MM.1S (cell line): ENCODE measurements around the gene PSMD1.

Experiments used
- DNase-seq: peaks from one replicate; pipeline ENCODE4 v3.0.0-alpha.2; 2015
- H2AFZ ChIP-seq: fragments of 300-600 bp; sonication (generic); 2 replicates; pipeline ENCODE4 v1.6.0; 2016; ENCODE audit warnings: antibody characterized with exemption, low read length
- H3F3A ChIP-seq: fragments of 300-600 bp; sonication (generic); 2 replicates; pipeline ENCODE4 v1.6.1; 2016; ENCODE audit warnings: mild to moderate bottlenecking, antibody characterized with exemption, low read length, moderate library complexity, mixed read lengths; ENCODE audit not compliant: insufficient read depth
- H3K27ac ChIP-seq: fragments of 300-600 bp; sonication (generic); 2 replicates; pipeline ENCODE4 v1.5.1; 2016; ENCODE audit warnings: mild to moderate bottlenecking, low read length
- H3K27me3 ChIP-seq: fragments of 300-600 bp; sonication (generic); replicated peaks from 2 replicates; pipeline ENCODE4 v1.6.0; 2016; ENCODE audit warnings: low read length; ENCODE audit not compliant: insufficient read depth
- H3K36me3 ChIP-seq: fragments of 300-600 bp; sonication (generic); replicated peaks from 2 replicates; pipeline ENCODE4 v1.6.1; 2016; ENCODE audit warnings: mild to moderate bottlenecking, low read length, mixed read lengths; ENCODE audit not compliant: insufficient read depth
- H3K4me1 ChIP-seq: fragments of 300-600 bp; sonication (generic); 2 replicates; pipeline ENCODE4 v1.6.1; 2016; ENCODE audit warnings: low read length, mixed read lengths
- H3K4me2 ChIP-seq: fragments of 300-600 bp; sonication (generic); 2 replicates; pipeline ENCODE4 v1.6.0; 2016; ENCODE audit warnings: low read depth, low read length
- H3K4me3 ChIP-seq: fragments of 300-600 bp; sonication (generic); 2 replicates; pipeline ENCODE4 v1.5.1; 2016; ENCODE audit warnings: low read length, mixed read lengths
- H3K79me2 ChIP-seq: fragments of 300-600 bp; sonication (generic); 2 replicates; pipeline ENCODE4 v1.6.1; 2016; ENCODE audit warnings: mixed run types, low read length, mixed read lengths
- H3K9ac ChIP-seq: fragments of 300-600 bp; sonication (generic); 2 replicates; pipeline ENCODE4 v1.6.1; 2016; ENCODE audit warnings: low read length, mixed read lengths
- H3K9me2 ChIP-seq: fragments of 300-600 bp; sonication (generic); replicated peaks from 2 replicates; pipeline ENCODE4 v1.6.1; 2016; ENCODE audit warnings: mild to moderate bottlenecking, low read length, mixed read lengths; ENCODE audit not compliant: insufficient read depth
- H3K9me3 ChIP-seq: fragments of 300-600 bp; sonication (generic); replicated peaks from 2 replicates; pipeline ENCODE4 v1.6.1; 2016; ENCODE audit warnings: mild to moderate bottlenecking, low read length, mixed read lengths; ENCODE audit not compliant: insufficient read depth
- H4K20me1 ChIP-seq: fragments of 300-600 bp; sonication (generic); 2 replicates; pipeline ENCODE4 v1.6.1; 2016; ENCODE audit warnings: mild to moderate bottlenecking, low read length, moderate library complexity, mixed read lengths; ENCODE audit not compliant: insufficient read depth
- CTCF ChIP-seq: fragments of 300-600 bp; sonication (generic); IDR thresholded peaks from 2 replicates; pipeline ENCODE4 v1.5.1; 2016; ENCODE audit warnings: antibody characterized with exemption, low read length, mixed read lengths
- EZH2 ChIP-seq: fragments of 300-600 bp; sonication (generic); optimal IDR thresholded peaks from 2 replicates; pipeline ENCODE3; 2017; ENCODE audit warnings: low read depth, mild to moderate bottlenecking, antibody characterized with exemption, low read length, mixed read lengths
- EZH2phosphoT487 ChIP-seq: fragments of 300-600 bp; sonication (generic); IDR thresholded peaks from 2 replicates; pipeline ENCODE4 v1.6.1; 2018; ENCODE audit warnings: antibody characterized with exemption, low read length

Gene PSMD1

GRCh38 chr2:231210782-231211181, 154.1 kb downstream of the PSMD1 start:
- TF ChIP-seq EZH2, result no peak
- TF ChIP-seq EZH2phosphoT487, result no peak
- TF ChIP-seq CTCF, result no peak
- H3K9ac ChIP-seq, result no peak overlapping the region
- H3K9me3 ChIP-seq, result no peaks in the 10 kb centered on the region
- no peak for DNase-seq
- H3K27me3 ChIP-seq, result no peaks in the 10 kb centered on the region
- no peaks in the 10 kb centered on the region for H3F3A ChIP-seq
- H3K4me1 ChIP-seq, result peaks cover 16% of the 10 kb centered on the region
- no peak overlapping the region for H3K27ac ChIP-seq
- no peaks in the 10 kb centered on the region for H3K79me2 ChIP-seq
- no peaks in the 10 kb centered on the region for H3K36me3 ChIP-seq
- H3K4me3 ChIP-seq, result no peak overlapping the region
- no peak overlapping the region for H3K4me2 ChIP-seq
- H4K20me1 ChIP-seq, result no peaks in the 10 kb centered on the region
- no peaks in the 10 kb centered on the region for H3K9me2 ChIP-seq
- no peak overlapping the region for H2AFZ ChIP-seq

GRCh38 chr2:231211486-231211885, 154.8 kb downstream of the PSMD1 start:
- no peaks in the 10 kb centered on the region for H3F3A ChIP-seq
- H3K9me2 ChIP-seq, result no peaks in the 10 kb centered on the region
- no peak overlapping the region for H3K27ac ChIP-seq
- H3K36me3 ChIP-seq, result no peaks in the 10 kb centered on the region
- no peaks in the 10 kb centered on the region for H4K20me1 ChIP-seq
- no peaks in the 10 kb centered on the region for H3K9me3 ChIP-seq
- no peak for DNase-seq
- H3K27me3 ChIP-seq, result no peaks in the 10 kb centered on the region
- H3K4me1 ChIP-seq, result peaks cover 16% of the 10 kb centered on the region
- no peak overlapping the region for H3K4me3 ChIP-seq
- no peak overlapping the region for H2AFZ ChIP-seq
- TF ChIP-seq CTCF, result no peak
- no peak for TF ChIP-seq EZH2phosphoT487
- no peak for TF ChIP-seq EZH2
- H3K9ac ChIP-seq, result no peak overlapping the region
- H3K79me2 ChIP-seq, result no peaks in the 10 kb centered on the region
- no peak overlapping the region for H3K4me2 ChIP-seq

GRCh38 chr2:231212329-231212845, 155.7 kb downstream of the PSMD1 start:
- Histone ChIP-seq H3K9me2 (no peaks in the 10 kb centered on the region), H3K4me3 (no peak overlapping the region), H3K36me3 (no peaks in the 10 kb centered on the region), H4K20me1 (no peaks in the 10 kb centered on the region), H3F3A (no peaks in the 10 kb centered on the region), H3K27me3 (no peaks in the 10 kb centered on the region), H3K4me1 (peaks cover 16% of the 10 kb centered on the region), H2AFZ (no peak overlapping the region), H3K27ac (no peak overlapping the region), H3K9me3 (no peaks in the 10 kb centered on the region), H3K9ac (no peak overlapping the region), H3K79me2 (no peaks in the 10 kb centered on the region), H3K4me2 (no peak overlapping the region)
- TF ChIP-seq EZH2 (no peak), EZH2phosphoT487 (no peak), CTCF (no peak)
- DNase-seq, result no peak
